HepG2 (cell line): ENCODE results near the gene P2RY2. TPM values are rescaled to one million over a fixed set of nuclear protein-coding genes. Genes with fewer than 3 reads are reported as not detected.

Experiments
- ATAC-seq: fragments of 200-7000 bp; cut with Tn5 transposase; 3 replicates; pipeline ENCODE4 v1.9.1; 2020; ENCODE audit warnings: mild to moderate bottlenecking, moderate library complexity
- BruUV-seq: library from RNA; stranded (reverse); fragments of 400-500 nt; replicated peaks from 2 replicates; lab custom pipeline; 2021; lab: Mats Ljungman, UMichigan
- CTCF ChIA-PET: fragments of 300-600 bp; formaldehyde crosslinking; extraction: SDS; loops from one replicate; lab custom pipeline; 2021; ENCODE audit warnings: low total read pairs, inconsistent platforms, low intra/inter-chr PET ratio; lab: Yijun Ruan, JAX
- POLR2A ChIA-PET: fragments of 350-600 bp; sonication (Branson Sonifier 250); formaldehyde crosslinking; loops from one replicate; lab custom pipeline; 2020; ENCODE audit warnings: antibody characterized with exemption, inconsistent platforms; lab: Yijun Ruan, JAX
- DNase-seq: peaks from one replicate; pipeline ENCODE4 v3.0.0-alpha.2; 2015; ENCODE audit warnings: low spot score
- FAIRE-seq: peaks from 3 replicates; lab custom pipeline; 2011; peaks lifted over from hg19 to GRCh38; lab: Jason Lieb, UNC
- H2AFZ ChIP-seq: one replicate; pipeline ENCODE4 v1.6.1; 2011; ENCODE audit warnings: low read length, inconsistent platforms
- H3K27ac ChIP-seq: fragments of 300-600 bp; 3 replicates; pipeline ENCODE4 v1.8.0; 2011; ENCODE audit warnings: mixed run types, mild to moderate bottlenecking, mixed read lengths, low read length, inconsistent platforms; ENCODE audit not compliant: insufficient read depth; ENCODE audit errors: extremely low read length
- H3K27me3 ChIP-seq, 2 experiments: fragments of 200-600 bp in 1 of 2; 2 replicates in 1 of 2; 3 replicates in 1 of 2; pipeline versions ENCODE4 v1.6.0 to v1.8.0; 2011; ENCODE audit warnings: low read length in 2 of 2, mild to moderate bottlenecking in 2 of 2, moderate library complexity in 2 of 2, inconsistent platforms in 1 of 2; ENCODE audit not compliant: insufficient read depth in 2 of 2, control insufficient read depth in 1 of 2
- H3K36me3 ChIP-seq, 2 experiments: fragments of 200-600 bp in 1 of 2; replicated peaks in 1 of 2; 2 replicates in 1 of 2; 3 replicates in 1 of 2; pipeline versions ENCODE4 v1.5.1 to v1.8.0; 2011; ENCODE audit warnings: low read length in 2 of 2, inconsistent platforms in 1 of 2; ENCODE audit not compliant: insufficient read depth in 2 of 2, control insufficient read depth in 1 of 2
- H3K4me1 ChIP-seq: 2 replicates; pipeline ENCODE4 v1.5.1; 2012; ENCODE audit warnings: low read length, inconsistent platforms; ENCODE audit not compliant: insufficient read depth
- H3K4me2 ChIP-seq: 2 replicates; pipeline ENCODE4 v1.6.0; 2011; ENCODE audit warnings: low read depth, low read length, inconsistent platforms
- H3K4me3 ChIP-seq, 3 experiments: fragments of 200-600 bp in 1 of 3; sonication (generic), shearing (Covaris generic) in 1 of 3; replicated peaks in 1 of 3; 2 replicates each; pipeline ENCODE4 v1.5.1; 2011 to 2016; ENCODE audit warnings: low read length in 3 of 3, inconsistent platforms in 2 of 3, low read depth in 2 of 3, mild to moderate bottlenecking in 2 of 3, control low read depth in 1 of 3, mixed read lengths in 1 of 3; ENCODE audit not compliant: insufficient read depth in 1 of 3
- H3K79me2 ChIP-seq: one replicate; pipeline ENCODE4 v1.6.1; 2011; ENCODE audit warnings: low read length, inconsistent platforms; ENCODE audit not compliant: insufficient read depth
- H3K9ac ChIP-seq: 2 replicates; pipeline ENCODE4 v1.6.0; 2011; ENCODE audit warnings: mild to moderate bottlenecking, low read depth, low read length, inconsistent platforms; ENCODE audit not compliant: insufficient read depth
- H3K9me3 ChIP-seq: 2 replicates; pipeline ENCODE4 v1.5.1; 2012; ENCODE audit warnings: mild to moderate bottlenecking, low read length
- H4K20me1 ChIP-seq: 2 replicates; pipeline ENCODE4 v1.6.0; 2011; ENCODE audit warnings: inconsistent platforms, mild to moderate bottlenecking, low read length, moderate library complexity; ENCODE audit not compliant: insufficient read depth
- MTA1 ChIP-seq: sonication (generic); formaldehyde crosslinking; IDR thresholded peaks from 2 replicates; pipeline ENCODE4 v1.4.0; 2020; ENCODE audit warnings: missing genetic modification reagents, mild to moderate bottlenecking, borderline replicate concordance
- NFKB2 ChIP-seq: sonication (generic); formaldehyde crosslinking; IDR thresholded peaks from 2 replicates; pipeline ENCODE4 v1.4.0; 2020; ENCODE audit warnings: missing genetic modification reagents, borderline replicate concordance
- ZNF768 ChIP-seq: sonication (generic); formaldehyde crosslinking; IDR thresholded peaks from 2 replicates; pipeline ENCODE4 v1.4.0; 2020; ENCODE audit warnings: missing genetic modification reagents
- WGBS: methylation state at CpG from one replicate; pipeline ENCODE4 v1.1.6; 2017; ENCODE audit warnings: low lambda C conversion rate; 5-methylcytosine and 5-hydroxymethylcytosine counted together
- in situ Hi-C: cut with HindIII; loops from 2 replicates; pipeline ENCODE4 v1.10.0; 2017; ENCODE audit warnings: low pct_unique_long_range_greater_than_20kb; ENCODE audit not compliant: extremely low pct_ligation_motif_present
- intact Hi-C: fragments of 100-400 bp; cut with micrococcal nuclease; formaldehyde crosslinking; loops from one replicate; pipeline ENCODE4 v1.10.0; 2022; ENCODE audit not compliant: unreplicated experiment
- polyA plus RNA-seq, 8 experiments: library from polyadenylated mRNA; depleted of rRNA in 3 of 8; stranded (reverse) in 7 of 8; unstranded in 1 of 8; fragments of >200 nt; fragmentation: Illumina TruSeq in 4 of 8; extraction: Trizol in 4 of 8; gene quantifications; 2 replicates each; pipeline versions ENCODE4 v1.2.1 to v1.2.3, GENCODE V29; 2011 to 2016; ENCODE audit warnings: low read depth in 4 of 8, missing spikeins in 1 of 8, mixed read lengths in 1 of 8; ENCODE audit not compliant: insufficient read depth in 1 of 8
- total RNA-seq, 5 experiments: library from RNA; depleted of rRNA; stranded (reverse); fragments of >200 nt; fragmentation: Illumina TruSeq; extraction: Trizol; gene quantifications; 2 replicates each; pipeline ENCODE4 v1.2.3, GENCODE V29; 2016; ENCODE audit warnings: low read depth in 1 of 5

P2RY2 gene
- total and polyA plus RNA-seq, 2 of the 13 experiments (the other 11 are each of a cell fraction or from before 2014, with no cell fraction given) = 0.95 to 3.1 TPM

- Histone ChIP-seq H3K79me2 (no peaks in the 10 kb centered on the region), H2AFZ (no peak overlapping the region), H3K27ac (no peak overlapping the region), H3K36me3 (no peaks in the 10 kb centered on the region), H3K27me3 (no peaks in the 10 kb centered on the region), H3K9me3 (no peaks in the 10 kb centered on the region), H3K4me2 (no peak overlapping the region), H3K9ac (no peak overlapping the region), H4K20me1 (no peaks in the 10 kb centered on the region), H3K4me3 (no peak overlapping the region), H3K4me1 (peaks cover 36% of the 10 kb centered on the region)
- WGBS = 41% methylated on average over 5 of the region's 7 CpGs
- ATAC-seq = no peak
- intact Hi-C loops (no loop called here), in situ Hi-C loops (loop anchor here (5.0 kb wide), 2 partner anchors 48 to 52 kb away; no protein-coding TSS in a partner anchor)
- POLR2A ChIA-PET = no interaction called here
- no TSS peak for BruUV-seq
- DNase-seq = no peak
- CTCF ChIA-PET = no interaction called here
- no peak for FAIRE-seq
- TF ChIP-seq NFKB2 (CRISPR knock-in tag) = no peak
- TF ChIP-seq ZNF768 (CRISPR knock-in tag) = peak; percentile 93
Measured at GRCh38 chr11:73239571-73240189, 21.6 kb downstream of the P2RY2 start.

- POLR2A ChIA-PET = no interaction called here
- Histone ChIP-seq H3K4me1 (peaks cover 36% of the 10 kb centered on the region), H3K9me3 (no peaks in the 10 kb centered on the region), H4K20me1 (no peaks in the 10 kb centered on the region), H3K27me3 (no peaks in the 10 kb centered on the region), H3K36me3 (no peaks in the 10 kb centered on the region), H3K4me3 (no peak overlapping the region), H3K9ac (no peak overlapping the region), H2AFZ (no peak overlapping the region), H3K4me2 (no peak overlapping the region), H3K79me2 (no peaks in the 10 kb centered on the region), H3K27ac (no peak overlapping the region)
- in situ Hi-C loops = loop anchor here (5.0 kb wide), 1 partner anchor 47 kb away; no protein-coding TSS in a partner anchor
- FAIRE-seq = no peak
- 58% methylated on average over 4 of the region's 4 CpGs for WGBS
- BruUV-seq = no TSS peak
- DNase-seq = no peak
- CTCF ChIA-PET = no interaction called here
- peak; percentile 89 for TF ChIP-seq ZNF768 (CRISPR knock-in tag)
- TF ChIP-seq MTA1 (CRISPR knock-in tag) = no peak
- ATAC-seq = no peak
- intact Hi-C loops = no loop called here
Measured at GRCh38 chr11:73240190-73240781, 22.2 kb downstream of the P2RY2 start.
